ENCODE data around the gene ITGA11. TPM values are rescaled to one million over a fixed set of nuclear protein-coding genes. Genes with fewer than 3 reads are reported as not detected.

Gene ITGA11
- total RNA-seq, 2 donors from 2014 or later = 22.4 to 23.8 TPM

DNA sequence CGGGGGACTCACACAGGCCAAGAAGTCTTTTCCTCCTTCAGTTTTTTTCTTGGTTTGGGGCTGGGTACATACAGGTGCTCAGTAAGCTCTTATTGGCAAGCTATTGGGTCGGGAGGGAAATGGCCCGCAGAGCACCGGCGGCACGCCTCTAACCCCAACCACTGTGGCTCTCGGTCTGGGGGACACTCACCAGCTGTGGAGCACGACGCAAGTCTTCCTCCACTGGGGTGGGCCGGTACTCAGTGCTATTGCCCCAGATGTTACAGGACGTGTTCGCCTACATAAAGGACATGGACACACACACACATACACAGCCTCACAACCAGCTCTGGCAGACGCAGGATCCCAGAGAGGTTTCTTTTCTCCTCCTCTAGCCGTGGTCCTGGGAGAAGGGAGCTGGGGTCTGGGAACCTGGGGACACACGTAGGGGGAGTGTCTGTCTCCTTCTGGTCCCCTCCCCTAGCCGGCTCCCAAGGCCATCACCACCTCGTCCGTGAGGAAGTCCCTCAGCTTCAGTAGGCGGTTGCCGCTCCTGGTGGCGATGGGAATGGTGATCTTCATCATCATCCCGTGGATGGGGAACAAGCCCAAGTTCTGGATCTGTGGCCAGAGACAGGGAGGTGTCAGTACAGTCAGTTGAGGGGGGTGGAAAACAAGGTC lies 121.0 kb downstream of the ITGA11 start:
- intact Hi-C loops (cut with DNase I) = no loop called here
- no peak for ATAC-seq
- no peak for DNase-seq

DNA sequence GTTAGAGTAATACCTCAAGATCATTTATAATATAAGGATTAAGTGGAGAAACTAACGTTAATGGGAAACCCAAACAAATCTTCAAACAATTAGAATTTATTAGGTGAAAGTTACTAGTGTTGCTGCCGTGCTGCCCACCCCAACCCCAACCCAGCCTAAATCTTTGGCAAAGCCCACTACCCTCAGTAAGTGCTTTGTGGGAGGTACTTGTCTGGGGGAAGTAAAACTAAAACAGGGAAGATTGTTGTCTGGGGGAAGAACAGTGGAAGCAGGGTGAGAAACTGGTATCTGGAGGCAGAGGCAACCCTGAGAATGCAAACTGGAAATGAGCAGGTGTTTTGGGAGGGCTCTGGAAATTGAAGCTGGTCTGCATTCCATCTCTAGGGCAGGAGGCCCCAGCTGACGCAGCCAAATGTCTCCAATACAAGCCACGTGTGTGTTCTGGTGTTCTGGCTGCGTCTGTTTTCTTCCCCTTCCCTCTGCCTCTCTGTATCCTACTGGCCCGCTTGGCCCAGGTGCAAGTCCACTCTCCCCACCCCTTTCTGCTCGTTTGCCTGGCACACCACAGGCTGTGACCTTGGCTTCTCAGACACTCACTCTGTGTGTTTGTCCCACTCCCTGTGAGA lies 121.7 kb downstream of the ITGA11 start:
- ATAC-seq (no peak), DNase-seq (no peak)
- intact Hi-C loops (cut with DNase I) = no loop called here

DNA sequence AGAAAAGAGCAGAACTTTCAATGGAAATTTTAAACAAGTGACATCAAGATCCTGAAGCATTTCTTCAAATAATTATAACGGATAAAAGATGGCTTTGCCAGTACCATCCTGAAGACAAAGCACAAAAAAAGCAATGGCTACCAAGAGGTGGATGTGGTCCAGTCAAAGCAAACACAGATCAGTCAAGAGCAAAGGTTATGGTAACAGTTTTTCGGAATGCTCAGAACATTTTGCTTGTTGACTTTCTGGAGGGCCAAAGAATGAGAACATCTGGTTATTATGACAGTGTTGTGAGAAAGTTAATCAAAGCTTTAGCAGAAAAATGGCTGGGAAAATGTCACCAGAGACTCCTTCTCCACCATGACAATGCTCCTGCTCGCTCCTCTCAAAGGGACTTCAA lies 122.9 kb downstream of the ITGA11 start:
- intact Hi-C loops (cut with DNase I) = loop anchor here (5.0 to 10.0 kb wide), 5 partner anchors 54 to 246 kb away; no protein-coding TSS in a partner anchor
- ATAC-seq (no peak), DNase-seq (no peak)

DNA sequence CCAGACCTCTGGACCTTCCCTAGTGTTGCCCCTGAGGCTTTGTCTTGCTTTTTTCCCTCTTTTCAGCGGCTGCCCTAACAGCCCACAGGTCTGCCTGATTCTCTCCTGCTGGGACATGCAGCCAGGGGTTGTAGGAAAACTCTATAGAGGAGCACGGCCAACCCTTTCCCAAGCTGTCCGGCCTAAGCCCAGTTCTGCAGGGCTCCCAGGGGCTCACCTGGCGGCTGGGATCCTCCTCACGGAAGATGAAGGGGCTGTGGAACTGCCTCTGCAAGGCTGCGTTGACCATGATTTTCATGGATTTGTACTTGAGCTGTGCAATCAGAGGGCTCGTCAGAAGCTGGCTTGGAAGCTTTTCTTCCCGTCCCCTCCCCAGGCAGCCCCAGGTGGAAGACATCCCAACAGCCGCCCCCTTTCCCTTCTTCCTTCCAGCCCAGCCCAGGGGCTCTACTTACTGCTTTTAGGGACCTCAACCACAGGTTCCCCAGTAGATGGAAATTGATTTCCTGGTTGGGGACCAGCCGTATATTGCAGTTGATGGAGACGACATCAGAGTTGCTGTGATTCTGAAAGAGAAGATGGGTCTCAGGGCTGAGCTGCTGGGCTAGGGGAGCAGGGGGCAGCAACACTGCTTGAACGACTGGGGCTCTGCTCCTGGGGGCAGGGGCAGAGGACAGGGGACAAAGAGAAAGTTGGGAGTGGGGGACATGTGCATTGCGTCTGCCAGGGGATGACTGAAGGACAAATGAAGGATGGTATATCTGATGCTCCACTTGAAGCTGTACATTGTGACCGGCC lies 124.6 kb downstream of the ITGA11 start:
- ATAC-seq (peak in 1 of 2 donors; percentile 1), DNase-seq (no peak)
- intact Hi-C loops (cut with DNase I) = loop anchor here (2.0 to 10.0 kb wide), 6 partner anchors 53 to 247 kb away; no protein-coding TSS in a partner anchor

DNA sequence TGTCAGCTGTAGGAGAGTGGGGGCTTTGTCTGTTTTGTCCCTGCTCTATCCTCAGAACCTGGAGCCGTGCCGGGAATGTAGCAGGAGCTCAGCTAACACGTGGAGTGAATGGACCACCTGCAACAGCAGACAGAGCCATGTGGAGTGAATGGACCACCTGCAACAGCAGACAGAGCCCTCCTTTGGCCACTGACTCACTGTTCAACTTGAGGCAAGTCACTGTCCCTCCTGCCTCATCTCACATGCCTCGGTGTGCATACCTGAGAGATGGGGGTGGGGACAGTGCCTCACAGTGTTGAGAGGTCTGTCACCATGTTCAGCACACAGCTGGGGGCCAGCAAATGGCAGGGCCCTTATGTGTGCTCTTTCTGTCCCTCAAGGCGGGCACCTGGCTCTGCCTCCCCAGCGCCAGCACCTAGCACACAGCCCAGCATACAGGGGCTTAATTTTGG lies 126.5 kb downstream of the ITGA11 start:
- ATAC-seq = no peak
- no peak for DNase-seq
- intact Hi-C loops (cut with DNase I) = loop anchor here (5.0 to 10.0 kb wide), 5 partner anchors 51 to 249 kb away; no protein-coding TSS in a partner anchor

DNA sequence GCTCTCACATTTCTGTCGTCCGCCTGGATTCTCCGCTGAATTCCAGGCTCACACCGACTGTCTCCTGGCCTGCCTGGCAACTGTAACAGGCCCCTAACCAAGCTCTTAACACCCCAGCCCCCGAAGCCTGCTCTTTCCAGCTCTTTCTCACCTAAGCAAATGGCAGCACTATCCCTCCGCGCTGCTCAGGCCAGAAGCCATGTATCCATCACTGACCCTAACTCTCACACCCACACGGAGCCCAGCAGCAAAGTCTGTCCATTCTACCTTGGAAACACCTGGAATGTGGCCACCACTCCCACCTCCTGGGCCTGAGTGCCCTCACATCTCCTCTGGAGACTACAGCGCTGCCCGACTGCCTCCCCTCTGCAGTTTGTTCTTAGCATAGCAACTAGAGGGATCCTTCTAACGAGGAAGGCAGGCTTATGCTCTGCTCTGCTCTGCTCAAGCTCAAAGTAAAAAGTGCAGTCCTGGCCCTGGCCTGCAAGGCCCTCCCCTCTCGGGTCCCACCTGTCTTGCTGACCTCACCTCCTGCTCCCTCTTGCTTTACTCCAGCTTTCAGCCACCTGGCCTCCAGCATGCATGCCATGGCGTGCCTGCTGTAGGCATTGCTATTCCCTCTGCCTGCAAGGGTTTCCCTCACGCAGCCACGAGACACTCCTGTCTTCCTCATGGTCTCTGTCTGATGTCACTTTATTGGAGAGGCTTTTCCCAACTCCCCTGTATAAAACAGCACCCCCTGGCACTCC lies 127.2 kb downstream of the ITGA11 start:
- intact Hi-C loops (cut with DNase I) = loop anchor here (5.0 to 10.0 kb wide), 5 partner anchors 50 to 250 kb away; no protein-coding TSS in a partner anchor
- no peak for DNase-seq
- ATAC-seq = no peak

DNA sequence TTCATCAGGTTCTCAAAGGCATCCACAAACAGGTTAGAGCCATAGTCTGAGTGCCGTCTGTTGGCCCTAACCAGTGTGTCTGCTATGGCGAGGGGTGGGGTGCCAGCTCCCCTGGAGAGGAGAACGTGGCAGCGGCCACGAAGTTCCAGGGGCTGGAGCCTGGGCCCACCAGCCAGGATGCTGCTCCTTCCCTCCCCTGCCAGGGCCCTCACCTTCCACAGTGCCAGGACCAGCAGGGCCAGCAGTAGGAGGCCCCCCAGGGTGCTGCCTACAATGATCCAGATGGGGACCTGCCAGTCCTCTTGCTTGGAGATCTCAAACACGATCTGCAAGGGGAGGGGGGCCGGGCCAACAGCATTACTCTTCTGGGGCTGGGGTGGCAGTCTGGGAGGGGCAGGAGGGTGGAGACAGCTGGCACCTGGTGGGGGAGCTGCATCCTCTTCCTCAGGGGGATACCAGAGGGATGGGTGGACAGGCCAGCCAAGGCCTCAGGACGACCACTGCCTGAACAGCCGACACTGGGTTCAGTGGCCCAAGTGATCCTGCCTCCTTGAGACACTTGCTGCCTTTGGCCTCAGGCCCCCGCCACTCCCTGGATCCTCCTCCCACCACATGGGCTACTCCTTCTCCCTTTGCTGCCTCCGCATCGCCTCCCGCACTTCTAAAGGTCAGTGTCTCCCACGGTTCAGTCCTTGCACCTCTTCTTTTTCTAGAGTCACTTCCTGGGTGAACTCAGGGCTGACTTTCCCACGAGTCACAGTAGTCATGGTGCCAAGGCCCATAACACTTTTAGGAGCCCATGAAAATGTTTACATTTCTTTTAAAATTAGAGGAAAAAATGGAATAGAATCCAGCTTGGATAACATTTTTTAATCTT lies 128.2 kb downstream of the ITGA11 start:
- intact Hi-C loops (cut with DNase I) = loop anchor here (10.0 kb wide), 3 partner anchors 49 to 251 kb away; no protein-coding TSS in a partner anchor
- DNase-seq = no peak
- ATAC-seq = no peak

DNA sequence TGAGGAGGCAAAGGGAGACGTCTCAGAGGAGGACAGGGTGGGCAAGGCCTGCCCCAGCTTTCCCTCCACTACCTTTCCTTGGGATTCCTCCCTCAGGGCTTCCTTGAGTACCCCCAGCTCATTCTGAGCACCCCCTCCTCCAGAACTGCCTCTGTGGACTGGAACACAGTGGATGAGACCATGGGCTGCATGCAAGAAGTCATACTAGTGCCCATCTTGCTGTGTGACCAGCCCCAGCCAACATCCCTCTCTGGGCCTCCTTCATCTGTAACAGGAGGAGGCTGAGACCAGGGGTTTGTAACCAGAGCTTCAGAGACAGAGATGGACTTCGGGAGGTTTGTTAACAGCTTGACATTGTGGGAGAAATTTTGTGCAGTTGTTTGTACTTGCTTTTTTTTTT lies 128.8 kb downstream of the ITGA11 start:
- ATAC-seq (no peak), DNase-seq (no peak)
- intact Hi-C loops (cut with DNase I) = loop anchor here (10.0 kb wide), 3 partner anchors 48 to 252 kb away; no protein-coding TSS in a partner anchor

DNA sequence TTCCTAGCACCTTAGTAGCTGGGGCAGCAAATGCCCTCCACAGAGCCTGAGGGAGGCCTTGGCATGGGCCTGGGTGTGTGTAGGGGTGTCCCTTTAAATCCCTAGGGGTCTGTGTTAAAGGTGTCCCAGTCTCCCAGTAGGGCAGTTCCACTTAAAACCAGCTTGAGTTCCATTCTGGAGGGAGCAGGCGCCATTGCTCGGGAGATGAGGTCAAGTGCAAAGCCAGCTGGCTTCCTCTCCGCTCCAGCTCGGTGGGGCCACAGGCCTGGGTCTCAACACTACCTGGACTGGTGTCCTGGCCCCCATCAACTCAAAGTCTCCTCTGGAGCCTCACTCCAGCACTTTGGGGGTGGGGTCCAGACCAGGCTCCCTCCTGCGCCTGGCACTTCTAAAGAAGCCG lies 129.2 kb downstream of the ITGA11 start:
- intact Hi-C loops (cut with DNase I) = loop anchor here (10.0 kb wide), 3 partner anchors 48 to 252 kb away; no protein-coding TSS in a partner anchor
- no peak for DNase-seq
- no peak for ATAC-seq

DNA sequence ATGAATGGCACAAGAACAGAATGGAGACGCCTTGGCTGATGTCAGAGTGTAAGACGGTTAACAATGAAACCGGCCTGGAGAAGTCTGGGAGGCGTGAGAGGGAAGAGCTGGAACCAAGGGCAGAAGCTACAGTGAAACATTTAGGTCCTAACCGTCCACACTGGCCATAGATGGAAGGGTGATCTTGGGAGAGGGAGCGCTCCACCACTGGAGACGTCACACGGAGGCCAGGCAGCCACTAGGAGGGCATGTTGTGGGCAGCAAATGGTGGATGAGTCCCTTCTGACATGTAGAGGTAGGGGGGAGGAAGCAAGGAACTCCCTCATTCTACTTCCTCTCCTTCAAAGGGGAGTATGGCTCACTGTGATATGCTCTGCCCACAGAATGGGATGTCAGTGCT lies 130.7 kb downstream of the ITGA11 start:
- ATAC-seq (no peak), DNase-seq (no peak)
- intact Hi-C loops (cut with DNase I) = loop anchor here (2.0 to 10.0 kb wide), 4 partner anchors 46 to 254 kb away; no protein-coding TSS in a partner anchor

DNA sequence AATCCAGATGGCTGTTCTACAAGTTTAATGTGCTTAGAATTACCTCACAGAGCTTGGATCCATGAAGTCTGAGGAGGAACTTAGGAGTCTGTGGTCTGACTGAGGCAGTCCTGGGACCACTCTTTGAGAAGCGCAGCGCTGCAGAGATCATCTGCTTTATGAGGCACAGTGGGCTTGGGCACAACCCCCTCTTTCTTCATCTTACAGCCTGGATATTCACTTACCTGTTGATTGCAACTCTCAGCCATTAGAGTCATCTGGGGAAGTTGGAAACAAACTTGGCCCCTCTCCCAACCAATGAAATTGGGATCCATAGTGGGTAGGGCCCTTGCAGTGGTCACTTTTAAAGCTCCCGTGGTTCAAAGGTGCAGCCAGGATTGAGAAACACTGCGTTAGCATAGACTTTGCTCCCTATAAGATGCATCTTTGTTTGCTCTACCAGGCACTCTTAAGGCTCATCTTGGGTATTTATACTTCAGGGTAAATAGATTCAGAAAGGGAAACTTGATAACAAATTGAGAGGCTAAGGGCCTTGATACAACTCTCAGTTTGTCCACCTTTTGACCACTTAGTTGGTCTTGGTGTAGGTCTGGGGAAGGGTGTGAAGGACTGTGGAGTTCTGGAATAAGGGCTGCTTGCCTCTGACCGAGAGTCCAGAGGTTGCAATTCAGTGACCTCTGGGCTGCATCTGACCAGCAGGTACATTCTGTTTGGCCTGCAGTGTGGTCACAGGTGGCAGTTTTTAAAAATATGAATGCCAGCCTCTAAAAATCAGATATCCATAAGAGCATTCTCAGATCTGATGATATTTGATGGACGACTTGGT lies 131.6 kb downstream of the ITGA11 start:
- DNase-seq (no peak), ATAC-seq (no peak)

DNA sequence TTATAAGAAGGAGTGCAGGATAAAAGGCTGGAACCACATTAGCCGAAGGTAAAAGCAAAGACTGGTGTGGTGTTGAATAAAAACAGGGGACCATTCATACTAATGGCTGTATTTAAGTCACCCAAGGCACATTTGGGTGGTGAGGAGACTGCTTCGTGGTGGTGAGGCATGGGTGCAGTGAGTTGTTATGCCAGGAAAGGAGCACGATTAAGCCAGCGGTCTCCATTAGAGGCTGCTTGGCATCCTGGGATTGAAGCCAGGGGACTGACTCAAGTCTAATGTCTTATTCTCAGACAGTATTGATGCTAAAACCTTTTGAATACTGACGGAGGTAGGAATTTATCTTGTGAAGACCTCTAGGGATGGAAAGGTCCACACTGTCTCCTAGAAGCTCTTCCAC lies 132.5 kb downstream of the ITGA11 start:
- ATAC-seq (no peak), DNase-seq (no peak)
- intact Hi-C loops (cut with DNase I) = no loop called here

More for the DNA sequence above, 131.6 kb downstream of the ITGA11 start:
- intact Hi-C loops (cut with DNase I) = loop anchor here (2.0 to 10.0 kb wide), 4 partner anchors 46 to 254 kb away; no protein-coding TSS in a partner anchor

DNA sequence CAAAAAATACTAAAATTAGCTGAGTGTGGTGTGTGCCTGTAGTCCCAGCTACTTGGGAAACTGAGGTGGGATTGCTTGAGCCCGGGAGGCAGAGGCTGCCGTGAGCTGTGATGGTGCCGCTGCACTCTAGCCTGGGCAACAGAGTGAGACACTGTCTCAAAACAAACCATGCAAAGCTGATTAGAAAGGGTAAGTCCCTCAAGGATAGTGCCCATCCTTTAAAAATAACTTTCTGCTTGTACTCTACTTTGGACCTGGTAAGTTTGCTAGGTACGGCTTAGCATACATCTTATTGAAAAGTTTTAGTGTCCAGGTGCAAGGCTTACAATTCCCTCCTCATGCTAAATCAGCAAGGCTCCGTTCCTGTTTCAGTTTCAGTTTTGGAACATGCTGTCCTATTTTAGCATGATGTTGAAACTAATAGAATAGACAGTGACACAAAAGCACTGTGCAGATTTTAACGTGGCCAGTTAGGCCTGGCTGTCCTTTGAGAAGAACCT lies 133.0 kb downstream of the ITGA11 start:
- DNase-seq = no peak
- peak; percentile 7 to 64 for ATAC-seq
- intact Hi-C loops (cut with DNase I) = no loop called here

DNA sequence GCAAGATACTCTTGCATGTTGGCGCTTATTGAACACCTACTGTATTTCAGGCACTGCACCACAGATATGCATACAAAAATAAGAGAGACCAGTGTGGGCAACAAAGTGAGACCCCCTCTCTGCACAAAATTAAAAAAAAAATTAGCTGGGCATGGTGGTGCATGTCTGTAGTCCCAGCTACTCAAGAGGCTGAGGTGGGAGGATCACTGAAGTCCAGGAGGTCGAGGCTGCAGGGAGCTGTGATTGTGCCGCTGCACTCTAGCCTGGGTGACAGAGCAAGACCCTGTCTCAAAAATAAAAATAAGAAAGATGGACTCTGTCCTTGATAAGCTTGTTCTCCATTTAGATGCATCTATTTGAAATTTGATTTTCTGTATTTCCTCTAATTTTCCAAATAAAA lies 133.6 kb downstream of the ITGA11 start:
- no peak for DNase-seq
- intact Hi-C loops (cut with DNase I) = no loop called here
- no peak for ATAC-seq

DNA sequence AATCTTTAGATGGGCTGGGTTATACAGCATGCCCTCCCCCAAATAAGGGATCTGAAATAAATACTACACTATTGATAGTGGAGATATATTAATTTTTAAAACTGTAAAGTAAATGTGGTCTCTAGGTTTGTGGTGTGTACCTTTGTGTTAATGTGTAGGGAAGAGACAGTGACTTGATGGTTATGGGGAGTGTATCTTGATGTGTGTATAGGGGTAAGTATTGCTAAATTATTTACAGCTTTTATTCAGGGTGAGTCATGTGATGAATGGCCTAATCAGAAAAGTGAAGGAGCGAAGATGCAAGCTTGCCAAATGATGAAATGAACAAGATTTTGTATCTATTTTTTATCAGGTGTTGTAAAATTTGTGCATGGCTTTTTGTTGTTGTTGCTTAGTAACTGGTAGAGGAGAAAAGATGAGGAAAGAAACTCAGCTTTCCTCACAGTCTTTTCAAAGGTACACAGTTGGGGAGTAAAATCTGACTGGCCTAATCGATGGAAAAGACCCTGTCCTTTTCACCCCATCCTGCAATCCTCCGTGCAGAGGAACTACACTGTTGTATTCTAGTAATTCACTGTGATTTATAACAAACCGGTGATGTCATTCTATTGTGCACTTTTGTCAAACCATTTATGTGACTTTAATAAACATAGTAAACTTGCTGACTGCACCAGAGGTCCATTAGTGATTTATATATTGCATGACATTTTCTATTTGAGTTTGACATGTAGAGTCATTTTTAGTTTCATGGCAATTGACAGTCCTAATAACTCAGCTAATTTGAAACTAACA lies 136.8 kb downstream of the ITGA11 start:
- intact Hi-C loops (cut with DNase I) = no loop called here
- no peak for DNase-seq
- peak in 1 of 2 donors; percentile 44 for ATAC-seq

DNA sequence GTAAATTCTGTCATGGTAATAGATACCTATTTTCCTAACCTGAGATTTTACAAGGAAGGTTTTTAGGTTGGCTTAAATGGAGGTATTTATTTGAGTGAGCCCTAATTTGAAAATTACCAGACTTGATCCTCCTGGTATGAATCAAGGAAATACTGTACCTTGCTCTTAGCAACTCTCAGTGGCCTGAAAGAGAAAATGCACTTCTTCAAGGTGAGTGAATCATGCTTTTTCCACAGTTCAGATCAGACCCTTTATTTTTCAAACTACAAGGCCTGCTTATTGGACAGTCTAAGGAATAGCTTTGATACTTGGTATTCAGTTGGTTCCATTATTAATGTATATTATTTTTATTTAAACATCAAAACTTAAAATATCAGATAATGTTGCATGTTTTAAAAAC lies 139.0 kb downstream of the ITGA11 start:
- ATAC-seq (no peak), DNase-seq (no peak)
- intact Hi-C loops (cut with DNase I) = no loop called here

All from left cardiac atrium (tissue), 4 donors.